ENCODE measurements around the gene RUNX2. TPM values are rescaled to one million over a fixed set of nuclear protein-coding genes. Genes with fewer than 3 reads are reported as not detected.
A peak's percentile ranks its signal among the peaks of the same experiment; 100 is the strongest.

RUNX2 gene
- total and polyA plus RNA-seq, 9 of the 15 experiments (the other 6 are each of a cell fraction or from before 2014, with no cell fraction given) = 0.29 to 1.00 (median 0.43) TPM

DNA sequence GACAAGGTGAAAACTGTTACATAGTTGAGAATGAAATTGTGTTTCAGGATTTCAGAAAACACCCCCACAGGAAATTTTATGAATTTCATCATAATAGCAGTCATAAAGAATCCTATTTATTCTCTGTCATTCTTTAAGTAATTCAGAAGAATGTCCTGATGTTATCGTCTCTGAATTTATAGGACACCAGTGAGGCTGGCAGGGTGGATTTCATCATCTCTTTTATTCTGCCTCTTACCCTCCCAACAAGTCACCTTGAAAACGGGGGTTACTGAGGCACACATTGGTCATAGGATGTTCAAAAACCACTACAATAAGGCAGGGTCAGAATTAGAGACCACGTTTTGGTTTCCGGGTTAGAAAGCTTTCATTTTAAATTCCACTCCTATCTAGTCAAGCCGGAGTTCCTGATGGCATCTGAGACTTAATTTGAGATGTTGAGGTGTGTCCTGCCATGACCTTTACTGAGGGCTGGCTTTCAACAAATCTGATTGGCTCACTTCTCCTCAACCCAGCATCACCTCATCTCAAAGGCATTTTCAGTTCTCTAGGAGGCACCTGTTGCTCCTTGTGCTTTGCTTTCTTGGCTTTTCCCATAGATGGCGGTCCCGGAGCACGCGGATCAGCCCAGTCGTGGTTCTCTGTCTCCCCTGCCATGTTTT, 280.3 kb downstream of the RUNX2 start:
- Histone ChIP-seq H3K36me3 (ENCODE audit: control insufficient read depth, insufficient read depth, low read length) (no peaks in the 10 kb centered on the region), H4K20me1 (replicated peaks; ENCODE audit: control insufficient read depth, insufficient read depth, low read length) (no peaks in the 10 kb centered on the region), H3K4me1 (replicated peaks in 1 of 2; ENCODE audit: control insufficient read depth in 2 of 2, insufficient read depth in 2 of 2, low read length in 2 of 2) (no peaks in the 10 kb centered on the region), H3K79me2 (ENCODE audit: control insufficient read depth, insufficient read depth, low read length) (no peaks in the 10 kb centered on the region), H3K4me3 (no peak overlapping the region), H3K9ac (ENCODE audit: insufficient read depth in 1 of 2, low read depth in 2 of 2, low read length in 2 of 2) (no peak overlapping the region), H3K9me1 (ENCODE audit: control insufficient read depth, insufficient read depth, low read length) (no peaks in the 10 kb centered on the region), H3K4me2 (ENCODE audit: insufficient read depth, low read length) (no peak overlapping the region), H3K27ac (ENCODE audit: extremely low read depth, low read depth, low read length) (no peak overlapping the region), H3K9me3 (replicated peaks; ENCODE audit: control insufficient read depth, insufficient read depth, low read depth, low read length) (no peaks in the 10 kb centered on the region), H2AFZ (ENCODE audit: low read depth, low read length) (no peak overlapping the region), H3K27me3 (ENCODE audit: control insufficient read depth in 2 of 2, insufficient read depth in 2 of 2, low read length in 2 of 2) (peaks cover 9 to 27% of the 10 kb centered on the region in 2 experiments; a peak in 3 of 5 replicates)
- BruUV-seq (replicated peaks) = no TSS peak
- WGBS (ENCODE audit: insufficient coverage, low coverage, missing lambda C conversion rate) = under 1% methylated on average over 10 of the region's 10 CpGs
- in situ Hi-C loops (cut with MboI) = no loop called here
- DNase-seq (ENCODE audit: extremely low read depth in 1 of 4, low spot score in 3 of 4) (no peak), ATAC-seq (no peak), FAIRE-seq (no peak)
- intact Hi-C loops (cut with micrococcal nuclease) = no loop called here
- ChIA-PET POLR2A (interaction anchor here (1.3 kb wide), 1 partner anchor 11 kb away, joined by 3 read pairs; no protein-coding TSS in a partner anchor), CTCF (ENCODE audit: low intra/inter-chr PET ratio) (no interaction called here)
- TF ChIP-seq CEBPG (CRISPR knock-in tag; IDR thresholded peaks at IDR 0.05) (no peak), CEBPG (tag; conservative IDR thresholded peaks at IDR 0.05 in 1 of 2, IDR thresholded peaks at IDR 0.05 in 1 of 2) (peak; percentile 15 to 48; a peak in 3 of 4 replicates), COPS2 (conservative IDR thresholded peaks at IDR 0.05) (no peak), ESRRA (IDR thresholded peaks at IDR 0.05; ENCODE audit: borderline replicate concordance, low read depth) (no peak), NR3C1 (CRISPR knock-in tag; IDR thresholded peaks at IDR 0.05) (no peak), SMARCC2 (IDR thresholded peaks at IDR 0.05; ENCODE audit: low read depth) (no peak), NUFIP1 (IDR thresholded peaks at IDR 0.05; ENCODE audit: partially characterized antibody) (no peak)

All from K562 (cell line).